ENCODE data around the gene SARM1. TPM values are rescaled to one million over a fixed set of nuclear protein-coding genes. Genes with fewer than 3 reads are reported as not detected.

SARM1 gene
- polyA plus RNA-seq, 1 donor (not counting 4 experiments of a cell fraction or from before 2014, with no cell fraction given), result 0.90 TPM

- no peak for FAIRE-seq
These were observed 21.2 kb upstream of the SARM1 start for GRCh38 chr17:28350271-28350670.

GRCh38 chr17:28357061-28357900, 14.2 kb upstream of the SARM1 start, which contains the start of gene POLDIP2:
POLDIP2 (minus strand) TSS chr17:28357527; CDS start chr17:28357448, 79 bp downstream.
- H3K9ac ChIP-seq (ENCODE audit: control insufficient read depth, extremely low read depth, insufficient read depth, low read length), result peak within 1 kb of the TSS; percentile 93
- peaks cover 35% of the 10 kb centered on the region for H3K79me2 ChIP-seq (ENCODE audit: control insufficient read depth, insufficient read depth, low read length)
- dilution Hi-C loops (cut with MboI; ENCODE audit: extremely low pct_ligation_motif_present, low sequenced_read_pairs), result no loop called here
- FAIRE-seq, result no peak
- peak within 1 kb of the TSS; percentile 87 for H3K27ac ChIP-seq (ENCODE audit: control insufficient read depth, insufficient read depth, low read length)
- H3K36me3 ChIP-seq (ENCODE audit: control insufficient read depth in 2 of 2, extremely low read depth in 1 of 2, insufficient read depth in 2 of 2, low read length in 2 of 2), result peaks cover 32 to 35% of the 10 kb centered on the region in 2 experiments
- H3K4me2 ChIP-seq (ENCODE audit: control insufficient read depth, extremely low read depth, insufficient read depth, low read depth, low read length), result peak within 1 kb of the TSS; percentile 99
- no peak for TF ChIP-seq EZH2 (IDR thresholded peaks at IDR 0.05; ENCODE audit: low read length)
- no peak for TF ChIP-seq CTCF (optimal IDR thresholded peaks at IDR 0.05 in 1 of 3, IDR thresholded peaks at IDR 0.05 in 1 of 3, conservative IDR thresholded peaks at IDR 0.05 in 1 of 3; ENCODE audit: extremely low read depth in 1 of 3, insufficient read depth in 2 of 3, low read length in 3 of 3)
- H3K27me3 ChIP-seq (ENCODE audit: control insufficient read depth, extremely low read depth, insufficient read depth, low read length), result no peaks in the 10 kb centered on the region
- no peaks in the 10 kb centered on the region for H3K9me3 ChIP-seq (ENCODE audit: control insufficient read depth, low read depth, low read length)
- no peaks in the 10 kb centered on the region for H3K9me1 ChIP-seq (ENCODE audit: control insufficient read depth, extremely low read depth, insufficient read depth, low read length)
- no peak for DNase-seq (ENCODE audit: low read depth, low spot score)
- H3K4me1 ChIP-seq (ENCODE audit: control insufficient read depth, extremely low read depth, insufficient read depth, low read length), result peaks cover 15% of the 10 kb centered on the region
- peak within 1 kb of the TSS; percentile 91 for H2AFZ ChIP-seq (ENCODE audit: control insufficient read depth, low read length)
- H3K4me3 ChIP-seq (ENCODE audit: control insufficient read depth in 2 of 3, extremely low read depth in 1 of 3, insufficient read depth in 2 of 3, low read depth in 1 of 3, low read length in 3 of 3), result peak within 1 kb of the TSS; percentile 92 to 98 (median 97)
- H4K20me1 ChIP-seq (ENCODE audit: control insufficient read depth, extremely low read depth, insufficient read depth, low read length), result no peaks in the 10 kb centered on the region

More at GRCh38 chr17:28350271-28350670, 21.2 kb upstream of the SARM1 start:
- Histone ChIP-seq H2AFZ (ENCODE audit: control insufficient read depth, low read length) (no peak overlapping the region), H3K9ac (ENCODE audit: control insufficient read depth, extremely low read depth, insufficient read depth, low read length) (no peak overlapping the region), H3K27ac (ENCODE audit: control insufficient read depth, insufficient read depth, low read length) (no peak overlapping the region), H3K36me3 (ENCODE audit: control insufficient read depth in 2 of 2, extremely low read depth in 1 of 2, insufficient read depth in 2 of 2, low read length in 2 of 2) (peaks cover 53 to 56% of the 10 kb centered on the region in 2 experiments), H3K4me2 (ENCODE audit: control insufficient read depth, extremely low read depth, insufficient read depth, low read depth, low read length) (no peak overlapping the region), H4K20me1 (ENCODE audit: control insufficient read depth, extremely low read depth, insufficient read depth, low read length) (no peaks in the 10 kb centered on the region), H3K4me3 (ENCODE audit: control insufficient read depth in 2 of 3, extremely low read depth in 1 of 3, insufficient read depth in 2 of 3, low read depth in 1 of 3, low read length in 3 of 3) (no peak overlapping the region), H3K9me1 (ENCODE audit: control insufficient read depth, extremely low read depth, insufficient read depth, low read length) (no peaks in the 10 kb centered on the region), H3K4me1 (ENCODE audit: control insufficient read depth, extremely low read depth, insufficient read depth, low read length) (peaks cover 29% of the 10 kb centered on the region), H3K79me2 (ENCODE audit: control insufficient read depth, insufficient read depth, low read length) (peaks cover 6% of the 10 kb centered on the region), H3K27me3 (ENCODE audit: control insufficient read depth, extremely low read depth, insufficient read depth, low read length) (no peaks in the 10 kb centered on the region), H3K9me3 (ENCODE audit: control insufficient read depth, low read depth, low read length) (no peaks in the 10 kb centered on the region)
- DNase-seq (ENCODE audit: low read depth, low spot score), result no peak
- TF ChIP-seq CTCF (optimal IDR thresholded peaks at IDR 0.05 in 1 of 3, IDR thresholded peaks at IDR 0.05 in 1 of 3, conservative IDR thresholded peaks at IDR 0.05 in 1 of 3; ENCODE audit: extremely low read depth in 1 of 3, insufficient read depth in 2 of 3, low read length in 3 of 3) (no peak), EZH2 (IDR thresholded peaks at IDR 0.05; ENCODE audit: low read length) (no peak)
- dilution Hi-C loops (cut with MboI; ENCODE audit: extremely low pct_ligation_motif_present, low sequenced_read_pairs), result no loop called here

Data from keratinocyte (primary cell).